Myometrial cell (primary cell): ENCODE results near the gene RPL14. TPM values are rescaled to one million over a fixed set of nuclear protein-coding genes. Genes with fewer than 3 reads are reported as not detected.

ENCODE experiments used
- total RNA-seq: library from RNA; depleted of rRNA; stranded (reverse); fragments of >200 nt; gene quantifications from 2 replicates; pipeline ENCODE4 v1.2.3, GENCODE V29; 2015

RPL14 gene
- 277 and 307 TPM in 2 replicates for total RNA-seq

GRCh38 chr3:40456940-40457823 lies at the start of gene RPL14:
TSS of gene RPL14 (plus strand) at chr3:40457339. CDS start at chr3:40457472, 133 bp downstream.

GRCh38 chr3:40476478-40477470 lies 19.6 kb downstream of the RPL14 start, which contains the start of gene ZNF619:
TSS of gene ZNF619 (plus strand) at chr3:40477122. CDS start at chr3:40477980, 858 bp downstream.

GRCh38 chr3:40505599-40506462 lies 48.7 kb downstream of the RPL14 start, which contains the start of gene ZNF620:
TSS of gene ZNF620 (plus strand) at chr3:40506039. CDS start at chr3:40506353, 314 bp downstream.

Other genes with a start within 250 kb of the RPL14 start
- gene EIF1B, start 147.6 kb upstream of the RPL14 start, total RNA-seq: 15.3 and 15.4 TPM in 2 replicates
- not detected in 2 replicates for gene ENTPD3, start 70.2 kb upstream of the RPL14 start, total RNA-seq
- 2.0 and 4.8 TPM in 2 replicates for gene ZNF619, start 19.8 kb downstream of the RPL14 start, total RNA-seq
- 0.18 and 0.29 TPM in 2 replicates for gene ZNF620, start 48.7 kb downstream of the RPL14 start, total RNA-seq
- 7.5 and 11.2 TPM in 2 replicates for gene ZNF621, start 67.6 kb downstream of the RPL14 start, total RNA-seq